Chondrocyte (in vitro differentiated cells): Measurements from ENCODE around the gene PER3. TPM values are rescaled to one million over a fixed set of nuclear protein-coding genes. Genes with fewer than 3 reads are reported as not detected.

ENCODE experiments used
- DNase-seq: peaks from one replicate; pipeline ENCODE4 v3.0.0; 2021; ENCODE audit warnings: mixed read lengths, low spot score
- H3K27ac Mint-ChIP-seq: one replicate; pipeline ENCODE4 v1.8.0; 2021; ENCODE audit warnings: mild to moderate bottlenecking, moderate library complexity, mixed read lengths; ENCODE audit not compliant: unreplicated experiment
- H3K27me3 Mint-ChIP-seq: 2 replicates; pipeline ENCODE4 v1.8.0; 2021; ENCODE audit warnings: low read depth, mixed read lengths
- H3K36me3 Mint-ChIP-seq: 2 replicates; pipeline ENCODE4 v1.8.0; 2021; ENCODE audit warnings: low read depth, mixed read lengths
- H3K4me1 Mint-ChIP-seq: 2 replicates; pipeline ENCODE4 v1.8.0; 2021; ENCODE audit warnings: low read depth, mild to moderate bottlenecking, mixed read lengths
- H3K4me3 Mint-ChIP-seq: one replicate; pipeline ENCODE4 v1.8.0; 2021; ENCODE audit warnings: mild to moderate bottlenecking, moderate library complexity, mixed read lengths; ENCODE audit not compliant: unreplicated experiment
- H3K9me3 Mint-ChIP-seq: 2 replicates; pipeline ENCODE4 v1.8.0; 2021; ENCODE audit warnings: low read depth, mixed read lengths
- CTCF ChIP-seq: fragments of 200-600 bp; sonication (generic); IDR thresholded peaks from 2 replicates; pipeline ENCODE4 v1.5.0; 2021; ENCODE audit warnings: antibody characterized with exemption, mild to moderate bottlenecking, moderate library complexity
- total RNA-seq: library from RNA; stranded (reverse); gene quantifications from 3 replicates; pipeline ENCODE4 v1.2.1, GENCODE V29; 2021

The PER3 gene
- total RNA-seq, 1 donor from 2014 or later: 4.2 TPM

GRCh38 chr1:7768583-7768982 lies 15.5 kb upstream of the PER3 start:
- H3K27ac Mint-ChIP-seq: no peak overlapping the region
- no peak for TF ChIP-seq CTCF
- DNase-seq: no peak
- peaks cover 1% of the 10 kb centered on the region for H3K36me3 Mint-ChIP-seq
- H3K27me3 Mint-ChIP-seq: no peaks in the 10 kb centered on the region
- peaks cover 24% of the 10 kb centered on the region for H3K4me1 Mint-ChIP-seq
- no peak overlapping the region for H3K4me3 Mint-ChIP-seq
- no peaks in the 10 kb centered on the region for H3K9me3 Mint-ChIP-seq

- no peak for DNase-seq
- TF ChIP-seq CTCF: no peak
- H3K36me3 Mint-ChIP-seq: peaks cover 6% of the 10 kb centered on the region
- H3K4me1 Mint-ChIP-seq: peaks cover 25% of the 10 kb centered on the region
- H3K4me3 Mint-ChIP-seq: no peak overlapping the region
- no peaks in the 10 kb centered on the region for H3K27me3 Mint-ChIP-seq
- no peaks in the 10 kb centered on the region for H3K9me3 Mint-ChIP-seq
- no peak overlapping the region for H3K27ac Mint-ChIP-seq
Observed at GRCh38 chr1:7769673-7770412, 14.2 kb upstream of the PER3 start.

GRCh38 chr1:7770669-7770996 lies 13.5 kb upstream of the PER3 start:
- DNase-seq: no peak
- Mint-ChIP-seq H3K27ac (peak overlapping the region; percentile 91), H3K27me3 (no peaks in the 10 kb centered on the region), H3K9me3 (no peaks in the 10 kb centered on the region), H3K4me3 (peak overlapping the region; percentile 81), H3K36me3 (peaks cover 8% of the 10 kb centered on the region), H3K4me1 (peaks cover 25% of the 10 kb centered on the region)
- TF ChIP-seq CTCF: no peak

- peak within 1 kb of the TSS; percentile 81 for H3K4me3 Mint-ChIP-seq
- H3K4me1 Mint-ChIP-seq: peaks cover 25% of the 10 kb centered on the region
- DNase-seq: peak; percentile 91
- H3K36me3 Mint-ChIP-seq: peaks cover 8% of the 10 kb centered on the region
- no peak for TF ChIP-seq CTCF
- no peaks in the 10 kb centered on the region for H3K27me3 Mint-ChIP-seq
- H3K9me3 Mint-ChIP-seq: no peaks in the 10 kb centered on the region
- H3K27ac Mint-ChIP-seq: peak within 1 kb of the TSS; percentile 91
Observed at GRCh38 chr1:7770997-7771822, 12.9 kb upstream of the PER3 start, which contains the start of gene VAMP3. Gene VAMP3 (plus strand): TSS chr1:7771296. CDS start chr1:7771384, 88 bp downstream.

- Mint-ChIP-seq H3K9me3 (no peaks in the 10 kb centered on the region), H3K27me3 (no peaks in the 10 kb centered on the region), H3K27ac (peak overlapping the region; percentile 80)
Observed at GRCh38 chr1:7771823-7772299, 12.2 kb upstream of the PER3 start.

More at GRCh38 chr1:7771823-7772299, 12.2 kb upstream of the PER3 start:
- no peak for DNase-seq
- H3K4me1 Mint-ChIP-seq: peaks cover 25% of the 10 kb centered on the region
- peak overlapping the region; percentile 81 for H3K4me3 Mint-ChIP-seq
- no peak for TF ChIP-seq CTCF
- H3K36me3 Mint-ChIP-seq: peaks cover 8% of the 10 kb centered on the region
